HG03103 (cell line): ENCODE results near the gene SYT1.

Experiments
- ATAC-seq: cut with Tn5 transposase; IDR thresholded peaks from one replicate; pipeline ENCODE4 v1.9.1; 2021; ENCODE audit warnings: low read depth; ENCODE audit not compliant: unreplicated experiment

The SYT1 gene

GRCh38 chr12:79053394-79053793 lies 188.8 kb downstream of the SYT1 start:
- no peak for ATAC-seq

- ATAC-seq: no peak
Measured at GRCh38 chr12:79055926-79056674, 191.5 kb downstream of the SYT1 start.

- ATAC-seq: no peak
Measured at GRCh38 chr12:79056775-79057174, 192.2 kb downstream of the SYT1 start.

GRCh38 chr12:79057540-79057939 lies 193.0 kb downstream of the SYT1 start:
- ATAC-seq: no peak

GRCh38 chr12:79058342-79058741 lies 193.8 kb downstream of the SYT1 start:
- no peak for ATAC-seq

- no peak for ATAC-seq
Measured at GRCh38 chr12:79059557-79059956, 195.0 kb downstream of the SYT1 start.

GRCh38 chr12:79063258-79063657 lies 198.7 kb downstream of the SYT1 start:
- no peak for ATAC-seq

- ATAC-seq: no peak
Measured at GRCh38 chr12:79067977-79068376, 203.4 kb downstream of the SYT1 start.

GRCh38 chr12:79069009-79069408 lies 204.4 kb downstream of the SYT1 start:
- ATAC-seq: peak; percentile 87

- no peak for ATAC-seq
Measured at GRCh38 chr12:79071498-79071897, 206.9 kb downstream of the SYT1 start.

GRCh38 chr12:79073506-79073905 lies 208.9 kb downstream of the SYT1 start:
- ATAC-seq: no peak

- no peak for ATAC-seq
Measured at GRCh38 chr12:79082595-79082994, 218.0 kb downstream of the SYT1 start.

GRCh38 chr12:79083181-79083580 lies 218.6 kb downstream of the SYT1 start:
- no peak for ATAC-seq

- ATAC-seq: no peak
Measured at GRCh38 chr12:79085106-79085682, 220.6 kb downstream of the SYT1 start.

- no peak for ATAC-seq
Measured at GRCh38 chr12:79086541-79087296, 222.1 kb downstream of the SYT1 start.

GRCh38 chr12:79098530-79098929 lies 234.0 kb downstream of the SYT1 start:
- ATAC-seq: no peak

- ATAC-seq: no peak
Measured at GRCh38 chr12:79108962-79109361, 244.4 kb downstream of the SYT1 start.

- no peak for ATAC-seq
Measured at GRCh38 chr12:79114896-79115295, 250.3 kb downstream of the SYT1 start.

- no peak for ATAC-seq
Measured at GRCh38 chr12:79115743-79116142, 251.2 kb downstream of the SYT1 start.

- no peak for ATAC-seq
Measured at GRCh38 chr12:79119796-79120195, 255.2 kb downstream of the SYT1 start.

GRCh38 chr12:79121486-79121885 lies 256.9 kb downstream of the SYT1 start:
- ATAC-seq: no peak

- ATAC-seq: no peak
Measured at GRCh38 chr12:79124385-79124784, 259.8 kb downstream of the SYT1 start.
